HG02642 (cell line): ENCODE results near the gene FNDC3B.

Experiments used
- ATAC-seq: cut with Tn5 transposase; IDR thresholded peaks from one replicate; pipeline ENCODE4 v1.9.1; 2021; ENCODE audit warnings: mild to moderate bottlenecking; ENCODE audit not compliant: unreplicated experiment, poor library complexity

FNDC3B gene

GRCh38 chr3:172317481-172317880 lies 278.1 kb downstream of the FNDC3B start:
- no peak for ATAC-seq

- peak; percentile 61 for ATAC-seq
Observed at GRCh38 chr3:172317984-172318383, 278.6 kb downstream of the FNDC3B start.

DNA sequence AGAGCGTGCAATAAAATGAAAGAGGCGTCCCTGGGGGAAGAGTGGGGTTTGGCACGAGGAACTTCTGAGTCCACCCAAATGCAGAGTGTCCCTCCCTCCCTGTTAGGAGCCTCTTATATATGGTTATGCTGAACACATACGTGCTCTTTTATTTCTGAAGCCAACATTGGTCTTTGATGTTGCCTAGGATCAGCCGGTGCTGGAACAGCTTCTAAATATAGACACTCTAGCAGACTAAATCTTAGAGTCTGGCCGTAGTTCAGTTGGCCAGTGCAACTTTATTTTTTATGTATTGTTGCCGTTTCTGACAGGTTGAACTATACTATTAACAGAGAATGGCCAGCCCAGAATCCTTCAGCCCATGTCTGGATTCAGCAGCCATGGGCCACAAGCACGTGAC lies 280.2 kb downstream of the FNDC3B start:
- ATAC-seq = no peak

DNA sequence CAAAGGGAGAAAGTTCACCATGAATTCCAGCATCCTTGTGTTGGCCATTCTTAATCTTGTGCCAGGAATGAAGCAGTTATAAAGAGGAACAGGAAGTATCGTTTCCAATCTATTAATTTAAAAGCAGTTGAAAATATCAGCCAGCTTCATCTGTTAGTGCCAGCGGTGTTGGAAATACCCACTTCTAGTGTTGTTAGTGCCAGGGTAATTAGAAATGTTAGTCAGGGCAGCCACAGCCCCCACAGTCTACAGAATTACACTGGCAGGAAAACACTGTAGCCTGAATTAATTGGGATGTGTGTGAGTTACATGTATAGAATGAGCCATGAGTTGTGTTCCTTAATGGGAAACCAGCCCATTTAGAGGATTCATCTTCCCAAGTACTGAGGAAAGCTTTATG lies 281.1 kb downstream of the FNDC3B start:
- ATAC-seq = no peak

DNA sequence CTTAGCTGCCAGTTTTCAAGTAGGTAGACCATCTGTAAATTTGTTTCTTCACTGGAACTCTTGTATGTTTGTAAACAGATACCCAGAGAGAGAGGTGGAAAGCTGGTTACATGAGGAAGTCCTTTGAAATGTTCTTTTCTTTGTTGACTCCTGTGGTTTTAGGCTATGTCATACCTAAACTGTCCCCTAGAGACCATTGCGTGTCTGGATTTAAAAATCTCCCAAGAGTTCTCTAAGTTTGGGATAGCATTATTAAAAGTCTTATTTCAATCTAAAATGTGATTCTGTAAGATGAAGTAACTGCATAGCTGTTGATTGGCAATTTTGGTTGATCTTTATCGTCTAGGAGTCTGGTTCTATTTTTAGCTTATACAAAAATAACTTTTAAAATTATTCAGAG lies 281.7 kb downstream of the FNDC3B start:
- ATAC-seq = no peak

DNA sequence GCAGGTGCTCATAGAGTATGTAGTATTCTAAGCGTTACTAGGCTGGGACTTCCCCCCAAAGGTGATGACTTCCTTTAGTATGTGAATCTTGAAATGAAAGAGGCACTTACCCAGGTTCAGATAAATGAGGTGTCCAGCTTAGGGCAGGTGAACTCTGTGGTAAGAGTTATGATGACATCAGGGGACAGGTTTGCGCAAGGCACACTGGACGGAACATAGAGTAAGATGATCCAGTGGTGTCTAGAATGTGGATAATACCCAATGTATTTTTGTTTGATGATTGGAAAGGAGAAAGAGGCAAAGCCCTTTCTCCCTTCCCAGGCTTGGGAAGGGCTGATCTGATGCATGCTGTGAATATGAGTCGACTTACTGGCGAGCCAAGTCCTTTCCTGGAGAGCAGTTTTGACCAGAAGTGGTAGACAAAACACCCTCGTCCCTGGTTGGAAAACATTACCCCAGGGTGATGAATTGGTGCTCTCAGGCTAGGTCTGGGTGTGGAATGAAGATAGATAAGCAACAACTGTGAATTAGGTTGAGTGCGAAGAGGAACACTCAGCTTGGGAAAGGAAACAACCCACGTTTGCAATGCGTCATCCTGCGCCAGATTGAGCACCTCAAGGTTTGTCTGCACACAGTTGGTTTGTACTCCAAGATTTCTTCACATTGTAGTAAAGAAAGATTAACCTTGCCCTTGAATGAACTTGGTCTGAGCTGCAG lies 284.7 kb downstream of the FNDC3B start:
- no peak for ATAC-seq

- ATAC-seq = no peak
Observed at GRCh38 chr3:172324611-172325203, 285.3 kb downstream of the FNDC3B start.

DNA sequence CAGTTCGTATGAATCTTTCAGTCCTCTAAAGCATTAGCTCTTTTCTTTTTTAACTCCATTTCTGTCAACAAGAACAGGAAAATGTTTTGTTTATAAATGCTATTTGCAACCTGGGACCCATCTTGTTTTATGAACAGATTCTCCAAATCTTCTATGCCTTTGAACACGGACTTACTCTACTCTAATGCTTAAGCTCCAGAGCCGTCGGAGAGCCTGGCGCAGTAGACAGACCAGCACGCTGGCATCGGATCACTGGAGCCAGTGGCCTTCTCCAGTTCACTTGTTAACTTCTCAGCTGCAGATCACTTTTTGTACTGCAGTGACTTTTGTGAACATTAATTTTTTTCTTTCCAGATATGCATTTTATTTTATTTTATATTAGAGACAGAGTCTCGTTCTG lies 286.1 kb downstream of the FNDC3B start:
- no peak for ATAC-seq

DNA sequence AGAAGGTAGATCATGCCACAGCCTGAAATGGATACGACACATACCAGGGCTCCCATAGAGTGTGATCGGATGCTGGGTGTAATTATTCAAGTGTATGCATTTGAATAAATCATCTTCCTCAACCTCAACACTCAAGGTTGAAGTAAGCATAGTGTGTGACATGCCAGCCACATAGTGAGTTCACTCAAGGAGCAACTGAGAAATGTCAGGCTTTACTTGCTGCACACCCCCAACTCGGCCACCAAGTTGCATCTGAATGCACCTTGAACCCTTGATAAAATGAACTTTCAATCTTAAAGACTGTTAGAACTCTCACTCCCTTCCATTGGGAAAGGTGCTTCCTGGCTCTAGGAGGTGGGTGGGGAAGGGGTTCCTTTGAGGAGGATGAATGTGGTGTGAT lies 287.6 kb downstream of the FNDC3B start:
- no peak for ATAC-seq

GRCh38 chr3:172328282-172328681 lies 288.9 kb downstream of the FNDC3B start:
- no peak for ATAC-seq

GRCh38 chr3:172329070-172329469 lies 289.7 kb downstream of the FNDC3B start:
- no peak for ATAC-seq

- ATAC-seq = no peak
Observed at GRCh38 chr3:172330413-172330812, 291.0 kb downstream of the FNDC3B start.

GRCh38 chr3:172332256-172333041 lies 293.1 kb downstream of the FNDC3B start:
- peak; percentile 81 for ATAC-seq

DNA sequence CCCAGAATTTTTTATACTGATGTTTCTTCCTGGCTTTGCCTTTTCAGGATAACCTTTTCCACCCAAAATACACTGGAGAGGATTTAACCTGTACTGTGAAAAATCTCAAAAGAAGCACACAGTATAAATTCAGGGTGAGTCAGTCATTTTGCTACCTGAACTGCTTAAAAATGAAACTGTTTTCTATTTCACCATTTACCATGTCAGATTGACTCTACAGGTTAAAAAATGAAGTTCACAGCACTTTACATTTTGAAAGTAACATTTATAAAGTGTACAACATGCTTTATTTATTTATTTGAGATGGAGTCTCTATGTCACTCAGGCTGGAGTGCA lies 293.6 kb downstream of the FNDC3B start:
- no peak for ATAC-seq

- ATAC-seq = no peak
Observed at GRCh38 chr3:172333692-172334457, 294.5 kb downstream of the FNDC3B start.

GRCh38 chr3:172334671-172335207 lies 295.4 kb downstream of the FNDC3B start:
- no peak for ATAC-seq

GRCh38 chr3:172339892-172340291 lies 300.5 kb downstream of the FNDC3B start:
- ATAC-seq = no peak

DNA sequence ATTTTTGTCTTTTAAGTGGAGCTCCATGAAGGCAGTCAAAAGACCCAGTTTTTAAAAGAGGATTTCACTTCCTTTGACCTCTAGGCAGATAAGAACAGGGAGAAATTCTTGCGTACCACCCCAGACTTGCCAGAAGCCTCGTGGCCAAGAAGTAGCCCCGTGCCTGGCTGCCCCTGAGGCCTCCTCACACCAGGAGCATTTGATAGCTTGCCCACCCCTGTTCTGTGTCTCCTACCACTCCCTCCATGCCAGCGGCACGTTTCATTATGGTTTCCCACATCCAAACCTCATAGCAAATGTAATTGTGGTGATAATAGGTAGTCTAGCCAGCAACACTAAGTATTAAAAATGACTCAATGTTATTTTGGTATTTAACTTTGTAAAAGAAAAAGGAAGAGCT lies 301.2 kb downstream of the FNDC3B start:
- no peak for ATAC-seq

DNA sequence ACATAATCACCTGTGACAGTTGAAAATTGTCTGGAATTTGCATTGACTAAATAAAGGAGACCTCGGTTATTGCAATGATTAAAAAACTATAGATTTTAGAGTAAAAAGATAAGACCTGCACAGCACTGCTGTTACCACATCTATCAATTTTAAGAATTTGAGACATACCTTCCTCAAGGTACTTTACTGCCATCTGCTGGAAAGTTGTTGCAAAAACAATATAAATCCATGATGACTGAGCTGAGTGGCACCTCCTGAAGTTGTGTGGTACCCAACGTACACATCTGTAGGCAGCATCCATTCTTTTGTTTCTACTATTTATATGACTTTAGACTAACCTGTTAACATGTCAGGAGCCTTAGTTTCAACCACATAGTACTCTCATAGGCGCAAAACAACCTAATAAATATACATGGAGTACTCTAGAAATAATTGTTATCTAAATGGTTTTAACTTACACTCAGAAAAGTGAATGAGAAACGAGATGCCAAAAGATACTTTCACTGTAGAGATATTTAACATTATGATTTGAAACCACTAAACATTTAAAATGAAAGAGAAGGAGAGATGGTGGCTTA lies 302.2 kb downstream of the FNDC3B start:
- peak; percentile 62 for ATAC-seq

DNA sequence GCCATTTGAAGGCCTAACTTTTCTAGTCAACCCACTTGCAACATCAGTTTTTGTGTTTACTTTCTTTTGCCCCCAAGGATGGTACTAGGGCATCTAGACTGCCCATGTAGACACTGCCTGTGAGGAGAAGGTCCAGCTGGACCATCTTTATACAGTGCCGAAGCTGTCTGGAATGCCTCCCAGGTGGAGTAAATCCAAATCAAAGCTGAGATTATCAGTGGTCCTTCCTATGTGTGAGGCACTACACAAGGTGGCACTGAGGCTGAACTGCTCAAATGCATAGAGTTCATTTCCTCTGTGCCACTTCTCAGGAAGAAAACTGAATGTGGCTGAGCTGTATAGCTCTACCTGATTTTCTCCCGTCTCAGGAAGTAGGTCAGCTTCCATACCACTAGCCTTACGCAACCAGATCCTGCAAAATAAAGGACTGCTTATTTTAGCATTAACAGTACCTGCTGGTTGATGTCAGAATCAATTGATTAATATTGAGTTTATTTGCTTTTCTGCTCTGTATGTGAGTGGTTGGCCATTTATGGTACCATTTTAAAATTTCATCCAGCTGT lies 302.8 kb downstream of the FNDC3B start:
- no peak for ATAC-seq
